GM12878 (cell line): ENCODE measurements around the gene GNA14. TPM values are rescaled to one million over a fixed set of nuclear protein-coding genes. Genes with fewer than 3 reads are reported as not detected.

ENCODE experiments used
- ATAC-seq: fragments of 200-7000 bp; cut with Tn5 transposase; 3 replicates; pipeline ENCODE4 v1.9.1; 2020; ENCODE audit warnings: mild to moderate bottlenecking, moderate library complexity
- BruUV-seq: library from RNA; stranded (reverse); fragments of 400-500 nt; replicated peaks from 2 replicates; lab custom pipeline; 2021; lab: Mats Ljungman, UMichigan
- CTCF ChIA-PET: fragments of 300-600 bp; sonication (Branson Sonifier 250); formaldehyde crosslinking; extraction: SDS; loops from one replicate; lab custom pipeline; 2021; ENCODE audit warnings: inconsistent platforms; lab: Yijun Ruan, JAX
- POLR2A ChIA-PET: fragments of 350-600 bp; formaldehyde crosslinking; extraction: SDS; loops from one replicate; lab custom pipeline; 2021; ENCODE audit warnings: inconsistent platforms; lab: Charles Lee
- RAD21 ChIA-PET: fragments of 300-600 bp; sonication (Branson Sonifier 250); formaldehyde crosslinking; loops from one replicate; lab custom pipeline; 2023; ENCODE audit warnings: antibody characterized with exemption; ENCODE audit not compliant: unreplicated experiment; lab: Charles Lee
- SMC1A ChIA-PET: fragments of 300-600 bp; sonication (Branson Sonifier 250); formaldehyde crosslinking; loops from one replicate; lab custom pipeline; 2023; ENCODE audit not compliant: unreplicated experiment, uncharacterized antibody; lab: Charles Lee
- DNase-seq: peaks from one replicate; pipeline ENCODE4 v3.0.0-alpha.2; 2011; ENCODE audit warnings: low read depth, low spot score
- FAIRE-seq: peaks from 3 replicates; lab custom pipeline; 2011; peaks lifted over from hg19 to GRCh38; lab: Jason Lieb, UNC
- H2AFZ ChIP-seq: 2 replicates; pipeline ENCODE4 v1.6.0; 2011; ENCODE audit warnings: low read depth, low read length, control low read depth; ENCODE audit not compliant: control insufficient read depth
- H3K27ac ChIP-seq: 2 replicates; pipeline ENCODE4 v1.5.1; 2011; ENCODE audit warnings: control low read depth; ENCODE audit not compliant: control insufficient read depth, insufficient read depth
- H3K27me3 ChIP-seq, 2 experiments: replicated peaks in 1 of 2; 2 replicates each; pipeline versions ENCODE4 v1.6.0 to v1.6.1; 2011; ENCODE audit warnings: low read length in 1 of 2; ENCODE audit not compliant: control insufficient read depth in 2 of 2, insufficient read depth in 2 of 2
- H3K36me3 ChIP-seq, 2 experiments: 2 replicates each; pipeline ENCODE4 v1.5.1; 2011; ENCODE audit warnings: low read length in 1 of 2; ENCODE audit not compliant: control insufficient read depth in 2 of 2, insufficient read depth in 2 of 2
- H3K4me1 ChIP-seq: 2 replicates; pipeline ENCODE4 v1.6.1; 2011; ENCODE audit warnings: mild to moderate bottlenecking, low read length, moderate library complexity, mixed read lengths; ENCODE audit not compliant: control insufficient read depth, insufficient read depth
- H3K4me2 ChIP-seq: 2 replicates; pipeline ENCODE4 v1.6.0; 2011; ENCODE audit warnings: control low read depth; ENCODE audit not compliant: control insufficient read depth, insufficient read depth
- H3K4me3 ChIP-seq: fragments of 200-600 bp; sonication (generic); 2 replicates; pipeline ENCODE4 v1.5.1; 2016
- H3K79me2 ChIP-seq: 2 replicates; pipeline ENCODE4 v1.6.0; 2011; ENCODE audit warnings: low read length; ENCODE audit not compliant: control insufficient read depth, insufficient read depth
- H3K9ac ChIP-seq: 2 replicates; pipeline ENCODE4 v1.8.0; 2011; ENCODE audit warnings: low read length, control low read depth, mixed read lengths; ENCODE audit not compliant: control insufficient read depth, insufficient read depth
- H3K9me3 ChIP-seq: replicated peaks from 3 replicates; pipeline ENCODE4 v1.5.1; 2011; ENCODE audit warnings: mild to moderate bottlenecking, low read length; ENCODE audit not compliant: control insufficient read depth, insufficient read depth
- H4K20me1 ChIP-seq: 2 replicates; pipeline ENCODE4 v1.6.0; 2011; ENCODE audit not compliant: control insufficient read depth, insufficient read depth
- CBFB ChIP-seq: IDR thresholded peaks from 2 replicates; pipeline ENCODE4 v1.6.1; 2016; ENCODE audit warnings: antibody characterized with exemption, low read depth
- NKRF ChIP-seq: fragments of 450-650 bp; conservative IDR thresholded peaks from 2 replicates; pipeline ENCODE4 v1.6.1; 2017; ENCODE audit warnings: mild to moderate bottlenecking, moderate library complexity
- NR2C1 ChIP-seq: fragments of 450-650 bp; IDR thresholded peaks from 2 replicates; pipeline ENCODE4 v1.6.1; 2017; ENCODE audit warnings: antibody characterized with exemption, mild to moderate bottlenecking, moderate library complexity
- PAX8 ChIP-seq: fragments of 450-650 bp; IDR thresholded peaks from 2 replicates; pipeline ENCODE4 v1.6.1; 2017; ENCODE audit warnings: mild to moderate bottlenecking, moderate library complexity
- PBX3 ChIP-seq: IDR thresholded peaks from 2 replicates; pipeline ENCODE4 v1.6.1; 2011; ENCODE audit warnings: mild to moderate bottlenecking, low read depth, low read length, moderate library complexity; ENCODE audit not compliant: insufficient replicate concordance
- SIN3A ChIP-seq: IDR thresholded peaks from 2 replicates; pipeline ENCODE4 v1.6.1; 2012; ENCODE audit warnings: low read depth, low read length, improper control_type of control experiment
- TAF1 ChIP-seq: IDR thresholded peaks from 2 replicates; pipeline ENCODE4 v1.6.1; 2011; ENCODE audit warnings: mild to moderate bottlenecking, low read depth, low read length, borderline replicate concordance
- WGBS: methylation state at CpG from one replicate; pipeline ENCODE4 v1.1.6; 2016; ENCODE audit warnings: low lambda C conversion rate; ENCODE audit not compliant: insufficient replicate concordance, insufficient coverage; ENCODE audit errors: missing lambda C conversion rate; 5-methylcytosine and 5-hydroxymethylcytosine counted together
- in situ Hi-C: fragments of 300-500 bp; cut with MboI; formaldehyde crosslinking; loops from 9 replicates; pipeline ENCODE4 v1.14.3; 2018; ENCODE audit warnings: mixed read lengths
- intact Hi-C: fragments of 100-400 bp; cut with micrococcal nuclease; formaldehyde crosslinking; loops from one replicate; pipeline ENCODE4 v1.14.2; 2022; ENCODE audit not compliant: unreplicated experiment
- polyA plus RNA-seq, 11 experiments: library from polyadenylated mRNA; depleted of rRNA in 4 of 11; unstranded in 6 of 11; stranded (reverse) in 5 of 11; fragments of >200 nt; fragmentation: Nextera tagmentation in 4 of 11; fragmentation: Illumina TruSeq in 1 of 11; extraction: Ambion mirVana in 4 of 11; extraction: Trizol in 1 of 11; gene quantifications; 1 replicate in 1 of 11; 2 replicates in 10 of 11; pipeline versions ENCODE4 v1.2.1 to v1.2.3, GENCODE V29; 2011 to 2016; ENCODE audit warnings: inconsistent platforms in 2 of 11, missing spikeins in 2 of 11, low read depth in 1 of 11
- total RNA-seq, 4 experiments: library from RNA; depleted of rRNA in 3 of 4; stranded (reverse); fragments of >200 nt in 3 of 4; fragmentation: Illumina TruSeq in 1 of 4; extraction: Trizol in 1 of 4; gene quantifications; 2 replicates each; pipeline versions ENCODE4 v1.2.1 to v1.2.3, GENCODE V29; 2013 to 2021
- TF ChIP-seq, protein P1 (sequence below): IDR thresholded peaks from 2 replicates; pipeline ENCODE4 v1.6.1; 2012; ENCODE audit warnings: low read depth, low read length, improper control_type of control experiment
- TF ChIP-seq, protein P2 (sequence below): IDR thresholded peaks from 2 replicates; pipeline ENCODE4 v1.6.1; 2012; ENCODE audit warnings: mild to moderate bottlenecking, low read depth, low read length

The GNA14 gene
- total and polyA plus RNA-seq, 10 of the 15 experiments (the other 5 are each of a cell fraction or from before 2014, with no cell fraction given): 0.17 TPM; not detected in 9

DNA sequence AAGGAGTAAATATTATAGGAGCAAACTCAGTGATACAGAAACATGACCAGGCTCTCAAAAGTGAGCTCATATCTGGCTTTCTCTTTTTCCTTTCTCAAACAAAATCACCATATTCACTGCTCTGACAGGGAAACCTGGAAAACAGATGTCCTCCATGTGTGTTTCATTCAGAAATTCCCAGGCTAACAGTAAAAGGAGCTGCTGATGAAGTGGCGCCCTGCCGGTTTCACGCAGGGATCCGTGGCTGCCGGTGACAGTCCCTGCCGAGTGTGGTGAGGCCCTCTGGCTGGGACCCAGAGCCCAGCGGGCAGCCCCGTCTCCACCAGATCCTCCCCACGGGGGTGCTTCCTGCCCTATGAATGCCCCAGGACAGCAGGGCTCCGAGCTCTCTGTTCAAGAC lies 208.1 kb downstream of the GNA14 start:
- DNase-seq (no peak), FAIRE-seq (no peak), ATAC-seq (no peak)
- 48% methylated on average over 7 of the region's 10 CpGs for WGBS
- ChIA-PET SMC1A (no interaction called here), RAD21 (no interaction called here), POLR2A (no interaction called here), CTCF (interaction anchor here (1.5 to 1.8 kb wide), 2 partner anchors 16 to 17 kb away, joined by 5 to 6 read pairs; no protein-coding TSS in a partner anchor)
- in situ Hi-C loops: no loop called here
- Histone ChIP-seq H3K27ac (no peak overlapping the region), H2AFZ (no peak overlapping the region), H3K36me3 (no peaks in the 10 kb centered on the region), H3K9ac (no peak overlapping the region), H3K27me3 (no peaks in the 10 kb centered on the region), H3K4me3 (no peak overlapping the region), H3K9me3 (no peaks in the 10 kb centered on the region), H3K4me2 (no peak overlapping the region), H3K4me1 (no peaks in the 10 kb centered on the region), H4K20me1 (no peaks in the 10 kb centered on the region), H3K79me2 (no peaks in the 10 kb centered on the region)
- TF ChIP-seq, protein P1, sequence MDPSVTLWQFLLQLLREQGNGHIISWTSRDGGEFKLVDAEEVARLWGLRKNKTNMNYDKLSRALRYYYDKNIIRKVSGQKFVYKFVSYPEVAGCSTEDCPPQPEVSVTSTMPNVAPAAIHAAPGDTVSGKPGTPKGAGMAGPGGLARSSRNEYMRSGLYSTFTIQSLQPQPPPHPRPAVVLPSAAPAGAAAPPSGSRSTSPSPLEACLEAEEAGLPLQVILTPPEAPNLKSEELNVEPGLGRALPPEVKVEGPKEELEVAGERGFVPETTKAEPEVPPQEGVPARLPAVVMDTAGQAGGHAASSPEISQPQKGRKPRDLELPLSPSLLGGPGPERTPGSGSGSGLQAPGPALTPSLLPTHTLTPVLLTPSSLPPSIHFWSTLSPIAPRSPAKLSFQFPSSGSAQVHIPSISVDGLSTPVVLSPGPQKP: no peak
- TF ChIP-seq, protein P2, sequence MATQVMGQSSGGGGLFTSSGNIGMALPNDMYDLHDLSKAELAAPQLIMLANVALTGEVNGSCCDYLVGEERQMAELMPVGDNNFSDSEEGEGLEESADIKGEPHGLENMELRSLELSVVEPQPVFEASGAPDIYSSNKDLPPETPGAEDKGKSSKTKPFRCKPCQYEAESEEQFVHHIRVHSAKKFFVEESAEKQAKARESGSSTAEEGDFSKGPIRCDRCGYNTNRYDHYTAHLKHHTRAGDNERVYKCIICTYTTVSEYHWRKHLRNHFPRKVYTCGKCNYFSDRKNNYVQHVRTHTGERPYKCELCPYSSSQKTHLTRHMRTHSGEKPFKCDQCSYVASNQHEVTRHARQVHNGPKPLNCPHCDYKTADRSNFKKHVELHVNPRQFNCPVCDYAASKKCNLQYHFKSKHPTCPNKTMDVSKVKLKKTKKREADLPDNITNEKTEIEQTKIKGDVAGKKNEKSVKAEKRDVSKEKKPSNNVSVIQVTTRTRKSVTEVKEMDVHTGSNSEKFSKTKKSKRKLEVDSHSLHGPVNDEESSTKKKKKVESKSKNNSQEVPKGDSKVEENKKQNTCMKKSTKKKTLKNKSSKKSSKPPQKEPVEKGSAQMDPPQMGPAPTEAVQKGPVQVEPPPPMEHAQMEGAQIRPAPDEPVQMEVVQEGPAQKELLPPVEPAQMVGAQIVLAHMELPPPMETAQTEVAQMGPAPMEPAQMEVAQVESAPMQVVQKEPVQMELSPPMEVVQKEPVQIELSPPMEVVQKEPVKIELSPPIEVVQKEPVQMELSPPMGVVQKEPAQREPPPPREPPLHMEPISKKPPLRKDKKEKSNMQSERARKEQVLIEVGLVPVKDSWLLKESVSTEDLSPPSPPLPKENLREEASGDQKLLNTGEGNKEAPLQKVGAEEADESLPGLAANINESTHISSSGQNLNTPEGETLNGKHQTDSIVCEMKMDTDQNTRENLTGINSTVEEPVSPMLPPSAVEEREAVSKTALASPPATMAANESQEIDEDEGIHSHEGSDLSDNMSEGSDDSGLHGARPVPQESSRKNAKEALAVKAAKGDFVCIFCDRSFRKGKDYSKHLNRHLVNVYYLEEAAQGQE: no peak
- TF ChIP-seq NKRF: no peak
- no peak for TF ChIP-seq CBFB
- no peak for TF ChIP-seq NR2C1
- no peak for TF ChIP-seq PAX8
- TF ChIP-seq SIN3A: no peak
- no peak for TF ChIP-seq PBX3
- no peak for TF ChIP-seq TAF1
- intact Hi-C loops: no loop called here
- no TSS peak for BruUV-seq
